ENCODE measurements around the gene METTL8.

DNA sequence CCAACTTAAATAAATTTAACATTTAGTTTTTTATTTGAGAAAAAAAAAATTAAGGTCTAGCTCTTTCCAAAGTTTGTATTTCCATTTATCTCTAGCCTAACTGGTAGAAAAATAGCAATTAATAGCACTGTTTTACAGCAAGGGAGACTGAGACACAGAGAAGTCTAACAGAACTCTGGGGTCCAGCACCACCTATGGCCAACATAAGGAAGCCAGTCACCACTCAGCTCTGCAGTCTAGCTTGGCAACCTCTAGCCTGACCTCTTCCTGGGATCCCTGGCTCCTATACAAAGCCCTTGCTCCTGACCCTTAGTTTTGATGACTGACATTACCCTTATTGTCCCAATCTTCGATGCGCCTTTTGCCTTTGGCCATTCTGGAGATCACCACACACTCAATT, 159.0 kb downstream of the METTL8 start:
- TF ChIP-seq, protein P1, sequence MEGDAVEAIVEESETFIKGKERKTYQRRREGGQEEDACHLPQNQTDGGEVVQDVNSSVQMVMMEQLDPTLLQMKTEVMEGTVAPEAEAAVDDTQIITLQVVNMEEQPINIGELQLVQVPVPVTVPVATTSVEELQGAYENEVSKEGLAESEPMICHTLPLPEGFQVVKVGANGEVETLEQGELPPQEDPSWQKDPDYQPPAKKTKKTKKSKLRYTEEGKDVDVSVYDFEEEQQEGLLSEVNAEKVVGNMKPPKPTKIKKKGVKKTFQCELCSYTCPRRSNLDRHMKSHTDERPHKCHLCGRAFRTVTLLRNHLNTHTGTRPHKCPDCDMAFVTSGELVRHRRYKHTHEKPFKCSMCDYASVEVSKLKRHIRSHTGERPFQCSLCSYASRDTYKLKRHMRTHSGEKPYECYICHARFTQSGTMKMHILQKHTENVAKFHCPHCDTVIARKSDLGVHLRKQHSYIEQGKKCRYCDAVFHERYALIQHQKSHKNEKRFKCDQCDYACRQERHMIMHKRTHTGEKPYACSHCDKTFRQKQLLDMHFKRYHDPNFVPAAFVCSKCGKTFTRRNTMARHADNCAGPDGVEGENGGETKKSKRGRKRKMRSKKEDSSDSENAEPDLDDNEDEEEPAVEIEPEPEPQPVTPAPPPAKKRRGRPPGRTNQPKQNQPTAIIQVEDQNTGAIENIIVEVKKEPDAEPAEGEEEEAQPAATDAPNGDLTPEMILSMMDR (conservative IDR thresholded peaks at IDR 0.05), result no peak
- TF ChIP-seq ZFX (IDR thresholded peaks at IDR 0.05), result no peak
